DMS 273 treated with DMSO at 0.1 percent for 48 hours (cell line): Measurements from ENCODE around the gene RPS16.

Experiments used
- DNase-seq: peaks from one replicate; lab custom pipeline; 2025; lab: John Stamatoyannopoulos, UW

Gene RPS16

GRCh38 chr19:39449116-39449797, 13.5 kb upstream of the RPS16 start:
- DNase-seq, result no peak

GRCh38 chr19:39448271-39448670, 12.5 kb upstream of the RPS16 start:
- DNase-seq, result no peak

- no peak for DNase-seq
These were observed 10.8 kb upstream of the RPS16 start for GRCh38 chr19:39446365-39447084.

GRCh38 chr19:39445196-39446111, 9.7 kb upstream of the RPS16 start, which contains the start of gene SUPT5H:
Gene SUPT5H (plus strand): TSS chr19:39445582. CDS start chr19:39445891, 309 bp downstream.
- peak; percentile 93 for DNase-seq

- DNase-seq, result no peak
These were observed 8.9 kb upstream of the RPS16 start for GRCh38 chr19:39444598-39445195.

GRCh38 chr19:39438270-39438934, 2.7 kb upstream of the RPS16 start:
- no peak for DNase-seq

- no peak for DNase-seq
These were observed 584 bp upstream of the RPS16 start for GRCh38 chr19:39436350-39436716.

- no peak for DNase-seq
These were observed 1.3 kb downstream of the RPS16 start for GRCh38 chr19:39434123-39435076.

GRCh38 chr19:39433480-39434079, 2.2 kb downstream of the RPS16 start:
- DNase-seq, result no peak

GRCh38 chr19:39432677-39433025, 3.1 kb downstream of the RPS16 start:
- DNase-seq, result no peak

GRCh38 chr19:39430675-39431593, 4.8 kb downstream of the RPS16 start:
- no peak for DNase-seq

GRCh38 chr19:39428283-39429112, 7.3 kb downstream of the RPS16 start:
- no peak for DNase-seq

- no peak for DNase-seq
These were observed 8.0 kb downstream of the RPS16 start for GRCh38 chr19:39427707-39428106.

- DNase-seq, result no peak
These were observed 9.6 kb downstream of the RPS16 start for GRCh38 chr19:39426170-39426569.

- DNase-seq, result no peak
These were observed 10.0 kb downstream of the RPS16 start for GRCh38 chr19:39425744-39426143.

GRCh38 chr19:39424934-39425333, 10.8 kb downstream of the RPS16 start:
- no peak for DNase-seq

- no peak for DNase-seq
These were observed 12.3 kb downstream of the RPS16 start for GRCh38 chr19:39423258-39424086.
